Measurements from ENCODE around the gene ATF7IP2. TPM values are rescaled to one million over a fixed set of nuclear protein-coding genes. Genes with fewer than 3 reads are reported as not detected.

ATF7IP2 gene
- total RNA-seq, 1 experiment from 2014 or later: 25.2 TPM

DNA sequence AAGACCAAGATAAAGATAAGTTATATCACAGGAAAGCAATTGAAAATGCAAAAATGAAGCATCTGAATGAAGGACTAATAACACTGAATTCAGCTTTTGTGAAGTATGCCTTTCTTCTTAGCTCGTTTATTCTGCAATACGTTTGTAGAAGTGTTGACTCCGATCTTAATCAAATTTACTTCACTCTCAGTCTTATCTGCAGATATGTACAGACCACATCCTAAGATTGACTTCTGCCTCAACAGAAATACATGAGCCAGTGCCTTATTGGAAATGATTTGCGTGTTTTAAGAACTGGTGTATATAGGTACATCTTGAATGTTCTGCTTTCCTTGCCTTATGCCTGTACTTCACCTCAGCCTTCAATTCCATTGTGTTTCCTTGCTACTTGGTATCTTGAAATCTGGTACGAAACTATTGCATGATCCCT lies 1.3 kb downstream of the ATF7IP2 start:
- ChIA-PET CTCF (no interaction called here), POLR2A (no interaction called here)
- H3K36me3 ChIP-seq (ENCODE audit: control insufficient read depth, insufficient read depth, low read length): no peaks in the 10 kb centered on the region
- no peak for ATAC-seq
- H3K27ac ChIP-seq (ENCODE audit: low read length): peak overlapping the region; percentile 92
- no peaks in the 10 kb centered on the region for H3K27me3 ChIP-seq (ENCODE audit: control insufficient read depth, insufficient read depth, low read length)
- H3K9me3 ChIP-seq (ENCODE audit: control insufficient read depth, insufficient read depth, low read depth, low read length): no peaks in the 10 kb centered on the region
- intact Hi-C loops (cut with micrococcal nuclease; ENCODE audit: unreplicated experiment): no loop called here
- in situ Hi-C loops (cut with HindIII; ENCODE audit: low pct_unique_long_range_greater_than_20kb, low sequenced_read_pairs): no loop called here
- H3K4me3 ChIP-seq (ENCODE audit: low read depth in 2 of 2, low read length in 2 of 2): peak overlapping the region; percentile 72 to 99
- no peak for DNase-seq (ENCODE audit: low read depth, low spot score)
- TF ChIP-seq TCF7L2 (IDR thresholded peaks at IDR 0.05; ENCODE audit: low read depth, low read length): no peak
- TF ChIP-seq POLR2AphosphoS5 (IDR thresholded peaks at IDR 0.05; ENCODE audit: low read depth, low read length): no peak
- TF ChIP-seq SIN3A (IDR thresholded peaks at IDR 0.05; ENCODE audit: borderline replicate concordance, insufficient read depth, low read depth, low read length): no peak
- H3K4me1 ChIP-seq (ENCODE audit: control insufficient read depth, insufficient read depth, low read length): peaks cover 6% of the 10 kb centered on the region; the same call in 1 of the 2 replicates
- no TSS peak for BruUV-seq (replicated peaks)

DNA sequence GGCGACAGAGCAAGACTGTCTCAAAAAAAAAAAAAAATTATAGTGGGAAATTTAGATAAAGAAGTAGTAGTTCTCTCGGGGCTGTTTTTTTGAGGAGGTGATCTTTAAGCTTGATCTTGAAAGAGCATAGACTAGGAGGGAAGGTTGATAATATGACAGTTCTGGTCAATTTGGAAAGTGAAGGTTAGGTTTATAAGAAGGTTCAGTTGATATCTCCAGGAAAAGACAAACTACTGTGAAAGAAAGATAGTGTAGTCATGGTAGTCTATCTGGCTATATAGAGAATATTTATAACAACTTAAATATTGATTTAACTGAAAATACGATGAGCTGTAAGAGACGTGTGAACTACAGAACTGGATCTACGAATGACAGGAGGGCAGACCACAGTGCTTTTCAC lies 3.1 kb downstream of the ATF7IP2 start:
- H3K4me1 ChIP-seq (ENCODE audit: control insufficient read depth, insufficient read depth, low read length): no peaks in the 10 kb centered on the region; the same call in 1 of the 2 replicates
- peak overlapping the region; percentile 18; the same call in 1 of the 2 replicates for H3K27ac ChIP-seq (ENCODE audit: low read length)
- no peak overlapping the region for H3K4me3 ChIP-seq (ENCODE audit: low read depth in 2 of 2, low read length in 2 of 2)
- no peaks in the 10 kb centered on the region for H3K9me3 ChIP-seq (ENCODE audit: control insufficient read depth, insufficient read depth, low read depth, low read length)
- ChIA-PET POLR2A (interaction anchor here (0.5 to 0.8 kb wide), 3 partner anchors 21 to 355 kb away, joined by 3 to 7 read pairs (median 5); no protein-coding TSS in a partner anchor), CTCF (no interaction called here)
- intact Hi-C loops (cut with micrococcal nuclease; ENCODE audit: unreplicated experiment): no loop called here
- ATAC-seq: no peak
- in situ Hi-C loops (cut with HindIII; ENCODE audit: low pct_unique_long_range_greater_than_20kb, low sequenced_read_pairs): no loop called here
- TF ChIP-seq POLR2AphosphoS5 (IDR thresholded peaks at IDR 0.05; ENCODE audit: low read depth, low read length) (no peak), TCF7L2 (IDR thresholded peaks at IDR 0.05; ENCODE audit: low read depth, low read length) (no peak), SIN3A (IDR thresholded peaks at IDR 0.05; ENCODE audit: borderline replicate concordance, insufficient read depth, low read depth, low read length) (no peak)
- TF ChIP-seq, protein P1, sequence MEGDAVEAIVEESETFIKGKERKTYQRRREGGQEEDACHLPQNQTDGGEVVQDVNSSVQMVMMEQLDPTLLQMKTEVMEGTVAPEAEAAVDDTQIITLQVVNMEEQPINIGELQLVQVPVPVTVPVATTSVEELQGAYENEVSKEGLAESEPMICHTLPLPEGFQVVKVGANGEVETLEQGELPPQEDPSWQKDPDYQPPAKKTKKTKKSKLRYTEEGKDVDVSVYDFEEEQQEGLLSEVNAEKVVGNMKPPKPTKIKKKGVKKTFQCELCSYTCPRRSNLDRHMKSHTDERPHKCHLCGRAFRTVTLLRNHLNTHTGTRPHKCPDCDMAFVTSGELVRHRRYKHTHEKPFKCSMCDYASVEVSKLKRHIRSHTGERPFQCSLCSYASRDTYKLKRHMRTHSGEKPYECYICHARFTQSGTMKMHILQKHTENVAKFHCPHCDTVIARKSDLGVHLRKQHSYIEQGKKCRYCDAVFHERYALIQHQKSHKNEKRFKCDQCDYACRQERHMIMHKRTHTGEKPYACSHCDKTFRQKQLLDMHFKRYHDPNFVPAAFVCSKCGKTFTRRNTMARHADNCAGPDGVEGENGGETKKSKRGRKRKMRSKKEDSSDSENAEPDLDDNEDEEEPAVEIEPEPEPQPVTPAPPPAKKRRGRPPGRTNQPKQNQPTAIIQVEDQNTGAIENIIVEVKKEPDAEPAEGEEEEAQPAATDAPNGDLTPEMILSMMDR (IDR thresholded peaks at IDR 0.05): no peak
- TF ChIP-seq, protein P2, sequence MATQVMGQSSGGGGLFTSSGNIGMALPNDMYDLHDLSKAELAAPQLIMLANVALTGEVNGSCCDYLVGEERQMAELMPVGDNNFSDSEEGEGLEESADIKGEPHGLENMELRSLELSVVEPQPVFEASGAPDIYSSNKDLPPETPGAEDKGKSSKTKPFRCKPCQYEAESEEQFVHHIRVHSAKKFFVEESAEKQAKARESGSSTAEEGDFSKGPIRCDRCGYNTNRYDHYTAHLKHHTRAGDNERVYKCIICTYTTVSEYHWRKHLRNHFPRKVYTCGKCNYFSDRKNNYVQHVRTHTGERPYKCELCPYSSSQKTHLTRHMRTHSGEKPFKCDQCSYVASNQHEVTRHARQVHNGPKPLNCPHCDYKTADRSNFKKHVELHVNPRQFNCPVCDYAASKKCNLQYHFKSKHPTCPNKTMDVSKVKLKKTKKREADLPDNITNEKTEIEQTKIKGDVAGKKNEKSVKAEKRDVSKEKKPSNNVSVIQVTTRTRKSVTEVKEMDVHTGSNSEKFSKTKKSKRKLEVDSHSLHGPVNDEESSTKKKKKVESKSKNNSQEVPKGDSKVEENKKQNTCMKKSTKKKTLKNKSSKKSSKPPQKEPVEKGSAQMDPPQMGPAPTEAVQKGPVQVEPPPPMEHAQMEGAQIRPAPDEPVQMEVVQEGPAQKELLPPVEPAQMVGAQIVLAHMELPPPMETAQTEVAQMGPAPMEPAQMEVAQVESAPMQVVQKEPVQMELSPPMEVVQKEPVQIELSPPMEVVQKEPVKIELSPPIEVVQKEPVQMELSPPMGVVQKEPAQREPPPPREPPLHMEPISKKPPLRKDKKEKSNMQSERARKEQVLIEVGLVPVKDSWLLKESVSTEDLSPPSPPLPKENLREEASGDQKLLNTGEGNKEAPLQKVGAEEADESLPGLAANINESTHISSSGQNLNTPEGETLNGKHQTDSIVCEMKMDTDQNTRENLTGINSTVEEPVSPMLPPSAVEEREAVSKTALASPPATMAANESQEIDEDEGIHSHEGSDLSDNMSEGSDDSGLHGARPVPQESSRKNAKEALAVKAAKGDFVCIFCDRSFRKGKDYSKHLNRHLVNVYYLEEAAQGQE (IDR thresholded peaks at IDR 0.05; ENCODE audit: insufficient read depth in 1 of 2, low read depth in 2 of 2, low read length in 1 of 2): no peak
- no peaks in the 10 kb centered on the region for H3K36me3 ChIP-seq (ENCODE audit: control insufficient read depth, insufficient read depth, low read length)
- H3K27me3 ChIP-seq (ENCODE audit: control insufficient read depth, insufficient read depth, low read length): no peaks in the 10 kb centered on the region
- no TSS peak for BruUV-seq (replicated peaks)
- DNase-seq (ENCODE audit: low read depth, low spot score): no peak

DNA sequence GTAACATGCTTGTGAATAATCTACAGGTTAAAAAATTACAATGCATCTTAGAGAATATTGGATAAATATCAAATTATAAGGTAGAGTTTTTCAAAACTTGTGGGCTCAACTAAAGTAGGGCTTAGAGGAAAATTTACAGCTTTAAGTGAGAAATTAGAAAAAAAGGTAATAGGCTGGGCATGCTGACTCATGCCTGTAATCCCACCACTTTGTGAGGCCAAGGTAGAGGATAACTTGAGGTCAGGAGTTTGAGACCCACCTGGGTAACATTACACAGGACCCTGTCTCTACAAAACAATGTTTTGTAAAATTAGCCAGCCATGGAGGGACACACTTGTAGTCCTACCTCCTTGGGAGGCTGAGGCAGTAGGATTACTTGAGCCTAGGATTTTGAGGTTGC lies 4.5 kb downstream of the ATF7IP2 start:
- TF ChIP-seq, protein P1 (IDR thresholded peaks at IDR 0.05): no peak
- no peak for TF ChIP-seq POLR2AphosphoS5 (IDR thresholded peaks at IDR 0.05; ENCODE audit: low read depth, low read length)
- intact Hi-C loops (cut with micrococcal nuclease; ENCODE audit: unreplicated experiment): no loop called here
- Histone ChIP-seq H3K36me3 (ENCODE audit: control insufficient read depth, insufficient read depth, low read length) (no peaks in the 10 kb centered on the region), H3K4me3 (ENCODE audit: low read depth in 2 of 2, low read length in 2 of 2) (no peak overlapping the region), H3K4me1 (ENCODE audit: control insufficient read depth, insufficient read depth, low read length) (no peaks in the 10 kb centered on the region; the same call in 1 of the 2 replicates), H3K27me3 (ENCODE audit: control insufficient read depth, insufficient read depth, low read length) (no peaks in the 10 kb centered on the region), H3K27ac (ENCODE audit: low read length) (no peak overlapping the region), H3K9me3 (ENCODE audit: control insufficient read depth, insufficient read depth, low read depth, low read length) (no peaks in the 10 kb centered on the region)
- ATAC-seq (no peak), DNase-seq (ENCODE audit: low read depth, low spot score) (no peak)
- BruUV-seq (replicated peaks): no TSS peak
- POLR2A ChIA-PET: interaction anchor here (0.6 kb wide), 1 partner anchor 1240 kb away, joined by 11 read pairs; no protein-coding TSS in a partner anchor
- CTCF ChIA-PET: no interaction called here
- in situ Hi-C loops (cut with HindIII; ENCODE audit: low pct_unique_long_range_greater_than_20kb, low sequenced_read_pairs): no loop called here
